ENCODE measurements around the gene AKR1E2.

The AKR1E2 gene

GRCh38 chr10:4790922-4791321 lies 35.1 kb upstream of the AKR1E2 start:
- POLR2A ChIA-PET: no interaction called here
- Histone ChIP-seq H3K9me3 (ENCODE audit: control insufficient read depth, insufficient read depth, low read depth, low read length) (no peaks in the 10 kb centered on the region), H3K4me1 (ENCODE audit: control insufficient read depth, insufficient read depth, low read length) (no peaks in the 10 kb centered on the region), H3K27ac (ENCODE audit: extremely low read depth, low read depth, low read length) (no peak overlapping the region), H3K36me3 (ENCODE audit: control insufficient read depth in 2 of 2, insufficient read depth in 1 of 2, low read length in 2 of 2) (no peaks in the 10 kb centered on the region), H3K4me3 (ENCODE audit: low read depth, low read length) (no peak overlapping the region)
- CTCF ChIA-PET: interaction anchor here (0.6 kb wide), 2 partner anchors 18 to 865 kb away, joined by 4 read pairs; no protein-coding TSS in a partner anchor
- TF ChIP-seq ZNF223 (tag by site-specific recombination; IDR thresholded peaks at IDR 0.05): no peak
- TF ChIP-seq PBX3 (CRISPR knock-in tag; IDR thresholded peaks at IDR 0.05): no peak
- TF ChIP-seq ZNF548 (tag by site-specific recombination; IDR thresholded peaks at IDR 0.05): no peak
- TF ChIP-seq ZNF544 (tag by site-specific recombination; IDR thresholded peaks at IDR 0.05): no peak
- TF ChIP-seq ZNF501 (tag by site-specific recombination; IDR thresholded peaks at IDR 0.05): no peak
- no peak for TF ChIP-seq ZNF645 (tag by site-specific recombination; IDR thresholded peaks at IDR 0.05)
- TF ChIP-seq ZSCAN23 (tag by site-specific recombination; IDR thresholded peaks at IDR 0.05): no peak
- TF ChIP-seq MEIS1 (CRISPR knock-in tag; IDR thresholded peaks at IDR 0.05; ENCODE audit: borderline replicate concordance): no peak
- no peak for TF ChIP-seq ZNF596 (tag by site-specific recombination; IDR thresholded peaks at IDR 0.05)
- no peak for TF ChIP-seq WT1 (tag by site-specific recombination; IDR thresholded peaks at IDR 0.05)
- no peak for TF ChIP-seq KLF10 (tag by site-specific recombination; IDR thresholded peaks at IDR 0.05)
- no peak for TF ChIP-seq REST (tag by site-specific recombination; IDR thresholded peaks at IDR 0.05)
- no peak for TF ChIP-seq ZNF658 (tag by site-specific recombination; IDR thresholded peaks at IDR 0.05)
- no peak for TF ChIP-seq ZNF24 (tag by site-specific recombination; IDR thresholded peaks at IDR 0.05)
- no peak for TF ChIP-seq YY1 (tag by site-specific recombination; IDR thresholded peaks at IDR 0.05)
- no peak for TF ChIP-seq ZFP37 (tag by site-specific recombination; IDR thresholded peaks at IDR 0.05)
- no peak for TF ChIP-seq ZNF221 (tag by site-specific recombination; IDR thresholded peaks at IDR 0.05; ENCODE audit: borderline replicate concordance)
- no peak for TF ChIP-seq ZNF529 (tag by site-specific recombination; IDR thresholded peaks at IDR 0.05; ENCODE audit: insufficient replicate concordance)

- CTCF ChIA-PET: interaction anchor here (1.6 kb wide), 1 partner anchor 22 kb away, joined by 5 read pairs; no protein-coding TSS in a partner anchor
Measured at GRCh38 chr10:4792381-4792780, 33.6 kb upstream of the AKR1E2 start.

More at GRCh38 chr10:4792381-4792780, 33.6 kb upstream of the AKR1E2 start:
- H3K9me3 ChIP-seq (ENCODE audit: control insufficient read depth, insufficient read depth, low read depth, low read length): no peaks in the 10 kb centered on the region
- H3K4me3 ChIP-seq (ENCODE audit: low read depth, low read length): no peak overlapping the region
- H3K36me3 ChIP-seq (ENCODE audit: control insufficient read depth in 2 of 2, insufficient read depth in 1 of 2, low read length in 2 of 2): no peaks in the 10 kb centered on the region
- no peak overlapping the region for H3K27ac ChIP-seq (ENCODE audit: extremely low read depth, low read depth, low read length)
- TF ChIP-seq SALL2 (tag by site-specific recombination; IDR thresholded peaks at IDR 0.05; ENCODE audit: borderline replicate concordance) (no peak), ZNF544 (tag by site-specific recombination; IDR thresholded peaks at IDR 0.05) (no peak), ZNF623 (tag by site-specific recombination; IDR thresholded peaks at IDR 0.05) (no peak), ZNF174 (tag by site-specific recombination; IDR thresholded peaks at IDR 0.05) (no peak), ZNF76 (tag by site-specific recombination; IDR thresholded peaks at IDR 0.05; ENCODE audit: borderline replicate concordance, low read depth) (no peak)
- POLR2A ChIA-PET: no interaction called here
- no peaks in the 10 kb centered on the region for H3K4me1 ChIP-seq (ENCODE audit: control insufficient read depth, insufficient read depth, low read length)

Data from HEK293 (cell line).